ENCODE results near the gene FBXW7. TPM values are rescaled to one million over a fixed set of nuclear protein-coding genes. Genes with fewer than 3 reads are reported as not detected.

The FBXW7 gene
- total RNA-seq, 1 experiment from 2014 or later = 27.1 TPM

- Histone ChIP-seq H3T11ph (ENCODE audit: low read length) (no peak overlapping the region), H3K4ac (ENCODE audit: low read depth, low read length) (no peak overlapping the region), H3K4me1 (ENCODE audit: insufficient read depth, low read length) (no peaks in the 10 kb centered on the region), H3K9me3 (ENCODE audit: control insufficient read depth, low read depth, low read length) (no peaks in the 10 kb centered on the region), H3K27me3 (ENCODE audit: insufficient read depth, low read length) (no peaks in the 10 kb centered on the region), H2BK20ac (ENCODE audit: low read depth, low read length, poor library complexity, severe bottlenecking) (no peak overlapping the region), H4K5ac (ENCODE audit: insufficient read length, low read depth, low read length) (no peak overlapping the region), H4K91ac (ENCODE audit: insufficient read length, low read depth, low read length) (no peak overlapping the region), H3K14ac (ENCODE audit: insufficient read depth, low read length) (no peak overlapping the region), H2AFZ (ENCODE audit: low read length) (no peak overlapping the region), H2AK5ac (ENCODE audit: insufficient read length, low read length) (no peak overlapping the region), H2BK120ac (ENCODE audit: low read depth, low read length, poor library complexity, severe bottlenecking) (no peak overlapping the region), H3K56ac (ENCODE audit: insufficient read length, low read depth, low read length) (no peak overlapping the region), H3K27ac (ENCODE audit: insufficient read length, low read depth, low read length) (no peak overlapping the region), H3K9ac (ENCODE audit: extremely low read depth, insufficient read length, low read length) (no peak overlapping the region), H4K20me1 (ENCODE audit: control insufficient read depth, insufficient read depth, insufficient read length) (no peaks in the 10 kb centered on the region), H3K79me2 (ENCODE audit: insufficient read depth, low read length) (no peaks in the 10 kb centered on the region), H4K8ac (replicated peaks; ENCODE audit: insufficient read length, low read depth, low read length) (no peak overlapping the region), H3K79me1 (ENCODE audit: insufficient read depth, low read depth, low read length, poor library complexity, severe bottlenecking) (no peaks in the 10 kb centered on the region), H2BK12ac (ENCODE audit: insufficient read length, low read depth, low read length) (no peak overlapping the region), H3K23ac (ENCODE audit: insufficient read length, low read depth, low read length) (no peak overlapping the region), H3K4me2 (ENCODE audit: insufficient read depth, insufficient read length, low read length) (no peak overlapping the region), H3K23me2 (ENCODE audit: insufficient read length, low read depth, low read length, poor library complexity, severe bottlenecking) (no peaks in the 10 kb centered on the region), H2BK15ac (ENCODE audit: low read depth, low read length) (no peak overlapping the region), H2BK5ac (ENCODE audit: insufficient read length, low read length) (no peak overlapping the region), H3K18ac (ENCODE audit: insufficient read length, low read depth, low read length) (no peak overlapping the region)
- H3K4me3 Mint-ChIP-seq = no peak overlapping the region
- H3K9me3 Mint-ChIP-seq = no peaks in the 10 kb centered on the region
- no peak overlapping the region for H3K27ac Mint-ChIP-seq
- DNase-seq = no peak
- H3K36me3 Mint-ChIP-seq (ENCODE audit: insufficient read depth in 1 of 3, low read depth in 3 of 3) = peaks cover 0 to 4% (median 0%) of the 10 kb centered on the region in 3 experiments; a peak in 1 of 7 replicates
- peaks cover 4% of the 10 kb centered on the region in 2 experiments; a peak in 3 of 4 replicates for H3K4me1 Mint-ChIP-seq
- WGBS (ENCODE audit: extremely low coverage, insufficient read length, low lambda C conversion rate) = no CpG with 5 or more reads among the region's 3 CpGs
- H3K27me3 Mint-ChIP-seq (ENCODE audit: low read depth) = no peaks in the 10 kb centered on the region
- TF ChIP-seq, protein P1, sequence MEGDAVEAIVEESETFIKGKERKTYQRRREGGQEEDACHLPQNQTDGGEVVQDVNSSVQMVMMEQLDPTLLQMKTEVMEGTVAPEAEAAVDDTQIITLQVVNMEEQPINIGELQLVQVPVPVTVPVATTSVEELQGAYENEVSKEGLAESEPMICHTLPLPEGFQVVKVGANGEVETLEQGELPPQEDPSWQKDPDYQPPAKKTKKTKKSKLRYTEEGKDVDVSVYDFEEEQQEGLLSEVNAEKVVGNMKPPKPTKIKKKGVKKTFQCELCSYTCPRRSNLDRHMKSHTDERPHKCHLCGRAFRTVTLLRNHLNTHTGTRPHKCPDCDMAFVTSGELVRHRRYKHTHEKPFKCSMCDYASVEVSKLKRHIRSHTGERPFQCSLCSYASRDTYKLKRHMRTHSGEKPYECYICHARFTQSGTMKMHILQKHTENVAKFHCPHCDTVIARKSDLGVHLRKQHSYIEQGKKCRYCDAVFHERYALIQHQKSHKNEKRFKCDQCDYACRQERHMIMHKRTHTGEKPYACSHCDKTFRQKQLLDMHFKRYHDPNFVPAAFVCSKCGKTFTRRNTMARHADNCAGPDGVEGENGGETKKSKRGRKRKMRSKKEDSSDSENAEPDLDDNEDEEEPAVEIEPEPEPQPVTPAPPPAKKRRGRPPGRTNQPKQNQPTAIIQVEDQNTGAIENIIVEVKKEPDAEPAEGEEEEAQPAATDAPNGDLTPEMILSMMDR (conservative IDR thresholded peaks at IDR 0.05) = peak; percentile 87
Measured at GRCh38 chr4:152408514-152409327, 127.2 kb downstream of the FBXW7 start.
